ENCODE results near the gene WT1. TPM values are rescaled to one million over a fixed set of nuclear protein-coding genes. Genes with fewer than 3 reads are reported as not detected.

The WT1 gene
- total and polyA plus RNA-seq, 2 donors (not counting 3 experiments of a cell fraction or from before 2014, with no cell fraction given): not detected

GRCh38 chr11:32379719-32380118 is 55.6 kb downstream of the WT1 start:
- Histone ChIP-seq H3K27ac (ENCODE audit: insufficient read depth, low read depth, low read length) (no peak overlapping the region), H3K36me3 (ENCODE audit: control insufficient read depth in 2 of 2, extremely low read depth in 1 of 2, insufficient read depth in 2 of 2, low read length in 2 of 2) (no peaks in the 10 kb centered on the region), H3K4me2 (ENCODE audit: insufficient read depth, low read length) (no peak overlapping the region), H3K4me1 (ENCODE audit: control insufficient read depth, extremely low read depth, insufficient read depth, low read length) (no peaks in the 10 kb centered on the region), H3K9me1 (replicated peaks; ENCODE audit: control insufficient read depth, extremely low read depth, insufficient read depth, low read length) (no peaks in the 10 kb centered on the region), H3K9ac (replicated peaks; ENCODE audit: extremely low read depth, insufficient read depth, low read length) (no peak overlapping the region), H3K27me3 (ENCODE audit: control insufficient read depth in 2 of 2, insufficient read depth in 2 of 2, low read length in 2 of 2) (no peaks in the 10 kb centered on the region), H4K20me1 (replicated peaks; ENCODE audit: control insufficient read depth, extremely low read depth, insufficient read depth, low read length) (no peaks in the 10 kb centered on the region), H2AFZ (ENCODE audit: low read depth, low read length) (no peak overlapping the region), H3K9me3 (replicated peaks; ENCODE audit: control insufficient read depth, insufficient read depth, low read length) (no peaks in the 10 kb centered on the region), H3K79me2 (ENCODE audit: control insufficient read depth, insufficient read depth, low read length) (no peaks in the 10 kb centered on the region), H3K4me3 (replicated peaks in 1 of 3; ENCODE audit: insufficient read depth in 1 of 3, low read depth in 1 of 3, low read length in 3 of 3) (no peak overlapping the region)
- dilution Hi-C loops (cut with MboI; ENCODE audit: extremely low pct_ligation_motif_present, low sequenced_read_pairs): no loop called here
- ChIA-PET CTCF (no interaction called here), POLR2A (no interaction called here)
- DNase-seq (ENCODE audit: low read depth, low spot score): no peak
- no TSS peak for BruUV-seq (replicated peaks)
- TF ChIP-seq FOS (IDR thresholded peaks at IDR 0.05; ENCODE audit: borderline replicate concordance, insufficient read depth, low read length) (no peak), MAX (IDR thresholded peaks at IDR 0.05; ENCODE audit: insufficient read depth, insufficient read length) (no peak)
- intact Hi-C loops (cut with micrococcal nuclease): no loop called here
- no peak for FAIRE-seq

- Histone ChIP-seq H3K4me1 (ENCODE audit: control insufficient read depth, extremely low read depth, insufficient read depth, low read length) (no peaks in the 10 kb centered on the region), H3K9me1 (replicated peaks; ENCODE audit: control insufficient read depth, extremely low read depth, insufficient read depth, low read length) (no peaks in the 10 kb centered on the region), H3K79me2 (ENCODE audit: control insufficient read depth, insufficient read depth, low read length) (no peaks in the 10 kb centered on the region), H3K27me3 (ENCODE audit: control insufficient read depth in 2 of 2, insufficient read depth in 2 of 2, low read length in 2 of 2) (no peaks in the 10 kb centered on the region), H3K9ac (replicated peaks; ENCODE audit: extremely low read depth, insufficient read depth, low read length) (no peak overlapping the region), H3K4me3 (replicated peaks in 1 of 3; ENCODE audit: insufficient read depth in 1 of 3, low read depth in 1 of 3, low read length in 3 of 3) (no peak overlapping the region), H3K9me3 (replicated peaks; ENCODE audit: control insufficient read depth, insufficient read depth, low read length) (no peaks in the 10 kb centered on the region), H3K27ac (ENCODE audit: insufficient read depth, low read depth, low read length) (no peak overlapping the region), H4K20me1 (replicated peaks; ENCODE audit: control insufficient read depth, extremely low read depth, insufficient read depth, low read length) (no peaks in the 10 kb centered on the region), H3K36me3 (ENCODE audit: control insufficient read depth in 2 of 2, extremely low read depth in 1 of 2, insufficient read depth in 2 of 2, low read length in 2 of 2) (no peaks in the 10 kb centered on the region), H3K4me2 (ENCODE audit: insufficient read depth, low read length) (no peak overlapping the region), H2AFZ (ENCODE audit: low read depth, low read length) (no peak overlapping the region)
- DNase-seq (ENCODE audit: low read depth, low spot score) (no peak), FAIRE-seq (no peak)
- ChIA-PET CTCF (interaction anchor here (1.5 to 3.7 kb wide), 3 partner anchors 11 to 416 kb away, joined by 4 to 16 read pairs (median 10); no protein-coding TSS in a partner anchor), POLR2A (no interaction called here)
- dilution Hi-C loops (cut with MboI; ENCODE audit: extremely low pct_ligation_motif_present, low sequenced_read_pairs): no loop called here
- BruUV-seq (replicated peaks): no TSS peak
- intact Hi-C loops (cut with micrococcal nuclease): no loop called here
- TF ChIP-seq GATA2 (IDR thresholded peaks at IDR 0.05; ENCODE audit: insufficient read depth, insufficient read length, low read depth, low read length): no peak
- TF ChIP-seq POLR2A (IDR thresholded peaks at IDR 0.05; ENCODE audit: low read depth, low read length): no peak
- TF ChIP-seq JUN (IDR thresholded peaks at IDR 0.05; ENCODE audit: borderline replicate concordance, insufficient read depth, insufficient read length, low read depth): no peak
Observed at GRCh38 chr11:32375826-32376225, 59.5 kb downstream of the WT1 start.

All from endothelial cell of umbilical vein (primary cell).